ENCODE results near the gene ZNF142. TPM values are rescaled to one million over a fixed set of nuclear protein-coding genes. Genes with fewer than 3 reads are reported as not detected.
A peak's percentile ranks its signal among the peaks of the same experiment; 100 is the strongest.

The ZNF142 gene
- total and polyA plus RNA-seq, 2 donors from 2014 or later, result 3.7 to 33.6 TPM

DNA sequence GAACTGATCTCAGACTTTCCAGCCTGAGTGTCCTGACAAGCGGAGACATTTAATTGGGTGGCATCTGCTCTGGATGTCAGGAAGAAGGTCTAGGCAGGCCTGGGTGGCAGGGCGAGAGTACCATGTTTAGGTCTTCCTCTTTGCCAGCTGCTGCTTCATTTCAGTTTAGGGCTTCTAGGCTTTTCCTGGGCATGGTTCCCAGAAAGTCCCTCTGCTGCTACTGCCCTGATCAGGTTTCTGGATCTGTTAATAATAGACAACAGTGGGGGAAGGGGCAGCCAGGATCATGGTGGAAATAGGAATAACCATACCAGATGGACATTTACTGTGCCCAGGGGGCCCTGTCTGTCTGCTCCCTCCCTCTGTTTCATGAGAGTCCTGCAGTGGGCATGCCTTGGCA lies 54.0 kb downstream of the ZNF142 start:
- intact Hi-C loops (cut with DNase I), result no loop called here
- Histone ChIP-seq H3K9me3 (ENCODE audit: control insufficient read depth in 2 of 3, insufficient read depth in 1 of 3, low read length in 3 of 3) (no peaks in the 10 kb centered on the region), H3K4me3 (ENCODE audit: low read length in 3 of 3) (no peak overlapping the region), H3K27ac (ENCODE audit: low read depth in 2 of 2, low read length in 2 of 2) (peak overlapping the region; percentile 59 to 77), H3K36me3 (ENCODE audit: control insufficient read depth in 2 of 3, insufficient read depth in 3 of 3, low read length in 3 of 3) (no peaks in the 10 kb centered on the region), H3K4me1 (ENCODE audit: control insufficient read depth in 2 of 3, insufficient read depth in 2 of 3, low read depth in 1 of 3, low read length in 3 of 3) (peaks cover 0 to 9% (median 7%) of the 10 kb centered on the region in 3 donors), H3K27me3 (ENCODE audit: control insufficient read depth, insufficient read depth, low read length) (no peaks in the 10 kb centered on the region), H3K9ac (ENCODE audit: low read length in 3 of 3) (no peak overlapping the region)
- TF ChIP-seq, protein P1, sequence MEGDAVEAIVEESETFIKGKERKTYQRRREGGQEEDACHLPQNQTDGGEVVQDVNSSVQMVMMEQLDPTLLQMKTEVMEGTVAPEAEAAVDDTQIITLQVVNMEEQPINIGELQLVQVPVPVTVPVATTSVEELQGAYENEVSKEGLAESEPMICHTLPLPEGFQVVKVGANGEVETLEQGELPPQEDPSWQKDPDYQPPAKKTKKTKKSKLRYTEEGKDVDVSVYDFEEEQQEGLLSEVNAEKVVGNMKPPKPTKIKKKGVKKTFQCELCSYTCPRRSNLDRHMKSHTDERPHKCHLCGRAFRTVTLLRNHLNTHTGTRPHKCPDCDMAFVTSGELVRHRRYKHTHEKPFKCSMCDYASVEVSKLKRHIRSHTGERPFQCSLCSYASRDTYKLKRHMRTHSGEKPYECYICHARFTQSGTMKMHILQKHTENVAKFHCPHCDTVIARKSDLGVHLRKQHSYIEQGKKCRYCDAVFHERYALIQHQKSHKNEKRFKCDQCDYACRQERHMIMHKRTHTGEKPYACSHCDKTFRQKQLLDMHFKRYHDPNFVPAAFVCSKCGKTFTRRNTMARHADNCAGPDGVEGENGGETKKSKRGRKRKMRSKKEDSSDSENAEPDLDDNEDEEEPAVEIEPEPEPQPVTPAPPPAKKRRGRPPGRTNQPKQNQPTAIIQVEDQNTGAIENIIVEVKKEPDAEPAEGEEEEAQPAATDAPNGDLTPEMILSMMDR (IDR thresholded peaks at IDR 0.05; ENCODE audit: borderline replicate concordance, extremely low read depth, insufficient read depth), result no peak
- FAIRE-seq (no peak), DNase-seq (peak in 3 of 5 donors; percentile 9 to 51 (median 12))

Other genes starting within 250 kb of the ZNF142 start
- gene VIL1, start 240.5 kb downstream of the ZNF142 start, total RNA-seq, result 9.0 TPM
- gene VIL1, start 240.5 kb downstream of the ZNF142 start, polyA plus RNA-seq (ENCODE audit: insufficient read depth, low read depth, low replicate concordance), result 10.5 TPM
- 13.5 TPM for gene USP37, start 91.3 kb downstream of the ZNF142 start, total RNA-seq
- 1.8 TPM for gene USP37, start 91.3 kb downstream of the ZNF142 start, polyA plus RNA-seq (ENCODE audit: insufficient read depth, low read depth, low replicate concordance)
- gene CNOT9, start 90.8 kb downstream of the ZNF142 start, total RNA-seq, result 35.8 TPM
- gene CNOT9, start 90.8 kb downstream of the ZNF142 start, polyA plus RNA-seq (ENCODE audit: insufficient read depth, low read depth, low replicate concordance), result 12.6 TPM
- 11.0 TPM for gene PLCD4, start 51.7 kb downstream of the ZNF142 start, total RNA-seq
- 30.4 TPM for gene PLCD4, start 51.7 kb downstream of the ZNF142 start, polyA plus RNA-seq (ENCODE audit: insufficient read depth, low read depth, low replicate concordance)
- gene BCS1L, start 60 bp upstream of the ZNF142 start, total RNA-seq, result 43.3 TPM
- gene BCS1L, start 60 bp upstream of the ZNF142 start, polyA plus RNA-seq (ENCODE audit: insufficient read depth, low read depth, low replicate concordance), result 40.7 TPM
- 30.2 TPM for gene RNF25, start 12.4 kb upstream of the ZNF142 start, total RNA-seq
- 27.8 TPM for gene RNF25, start 12.4 kb upstream of the ZNF142 start, polyA plus RNA-seq (ENCODE audit: insufficient read depth, low read depth, low replicate concordance)
- 53.7 TPM for gene STK36, start 12.5 kb upstream of the ZNF142 start, total RNA-seq
- gene STK36, start 12.5 kb upstream of the ZNF142 start, polyA plus RNA-seq (ENCODE audit: insufficient read depth, low read depth, low replicate concordance), result 18.5 TPM
- gene TTLL4, start 51.2 kb upstream of the ZNF142 start, total RNA-seq, result 30.7 TPM
- 7.6 TPM for gene TTLL4, start 51.2 kb upstream of the ZNF142 start, polyA plus RNA-seq (ENCODE audit: insufficient read depth, low read depth, low replicate concordance)
- gene CYP27A1, start 122.5 kb upstream of the ZNF142 start, total RNA-seq, result 18.5 TPM
- gene CYP27A1, start 122.5 kb upstream of the ZNF142 start, polyA plus RNA-seq (ENCODE audit: insufficient read depth, low read depth, low replicate concordance), result 43.3 TPM
- gene PRKAG3, start 172.2 kb upstream of the ZNF142 start, total RNA-seq, result not detected
- not detected for gene PRKAG3, start 172.2 kb upstream of the ZNF142 start, polyA plus RNA-seq (ENCODE audit: insufficient read depth, low read depth, low replicate concordance)
- gene WNT6, start 200.2 kb upstream of the ZNF142 start, total RNA-seq, result 0.57 TPM
- gene WNT6, start 200.2 kb upstream of the ZNF142 start, polyA plus RNA-seq (ENCODE audit: insufficient read depth, low read depth, low replicate concordance), result 0.75 TPM
- 10.2 TPM for gene WNT10A, start 221.2 kb upstream of the ZNF142 start, total RNA-seq
- gene WNT10A, start 221.2 kb upstream of the ZNF142 start, polyA plus RNA-seq (ENCODE audit: insufficient read depth, low read depth, low replicate concordance), result 1.1 TPM